Body of pancreas (tissue), 4 donors: ENCODE results near the gene GRID1. TPM values are rescaled to one million over a fixed set of nuclear protein-coding genes. Genes with fewer than 3 reads are reported as not detected.
"Not testable (repeated sequence)": the region's sequence is repeated elsewhere in the genome, so short reads cannot be mapped to it uniquely, and the experiment has no call there.

ENCODE experiments used
- ATAC-seq: fragments of 150-250 bp; one replicate; pipeline ENCODE4 v1.9.1; 2016
- DNase-seq, 4 donors: peaks; one replicate each; pipeline ENCODE4 v3.0.0-alpha.2; 2019
- H3K27ac ChIP-seq, 4 donors: fragments of 200-600 bp; sonication (generic); 1 replicate in 3 of 4; 2 replicates in 1 of 4; pipeline versions ENCODE4 v1.5.1 to v1.6.1; 2016 to 2019; ENCODE audit warnings: mild to moderate bottlenecking in 1 of 4, mixed read lengths in 1 of 4, moderate library complexity in 1 of 4
- H3K27me3 ChIP-seq, 2 donors: fragments of 200-600 bp; sonication (generic); one replicate each; pipeline ENCODE4 v1.6.0; 2016; ENCODE audit warnings: mild to moderate bottlenecking in 1 of 2
- H3K36me3 ChIP-seq, 2 donors: fragments of 200-600 bp; sonication (generic); replicated peaks in 1 of 2; 2 replicates each; pipeline ENCODE4 v1.5.1; 2016; ENCODE audit warnings: low read depth in 2 of 2; ENCODE audit not compliant: insufficient read depth in 1 of 2
- H3K4me1 ChIP-seq: fragments of 200-600 bp; sonication (generic); one replicate; pipeline ENCODE4 v1.6.0; 2016
- H3K4me3 ChIP-seq, 2 donors: fragments of 200-600 bp; sonication (generic); 1 replicate in 1 of 2; 2 replicates in 1 of 2; pipeline ENCODE4 v1.5.1; 2016 to 2019
- H3K9me3 ChIP-seq, 3 donors: fragments of 200-600 bp; sonication (generic); 1 replicate in 2 of 3; 2 replicates in 1 of 3; pipeline ENCODE4 v1.5.1; 2016
- CTCF ChIP-seq, 7 experiments: fragments of 450-650 bp in 4 of 7; fragments of 200-600 bp in 3 of 7; sonication (generic) in 3 of 7; IDR thresholded peaks; one replicate each; pipeline ENCODE4 v1.5.1; 2016 to 2019; ENCODE audit warnings: antibody characterized with exemption in 7 of 7
- POLR2A ChIP-seq, 3 donors: fragments of 450-650 bp; IDR thresholded peaks; one replicate each; pipeline ENCODE4 v1.6.1; 2016; ENCODE audit warnings: antibody characterized with exemption in 3 of 3, mild to moderate bottlenecking in 2 of 3
- WGBS, 2 donors: methylation state at CpG; one replicate each; pipeline ENCODE4 v1.1.5; 2017; 5-methylcytosine and 5-hydroxymethylcytosine counted together
- intact Hi-C: fragments of 100-400 bp; cut with DNase I; formaldehyde crosslinking; loops from one replicate; pipeline ENCODE4 v1.15.1; 2023
- total RNA-seq, 2 donors: library from RNA; depleted of rRNA; stranded (reverse); fragments of >200 nt; gene quantifications; one replicate each; pipeline ENCODE4 v1.1.0, GENCODE V29; 2016

The GRID1 gene
- total RNA-seq, 2 donors from 2014 or later = 1.0 to 1.6 TPM

- Histone ChIP-seq H3K36me3 (no peaks in the 10 kb centered on the region), H3K27ac (no peak overlapping the region), H3K4me1 (no peaks in the 10 kb centered on the region), H3K9me3 (no peaks in the 10 kb centered on the region), H3K4me3 (no peak overlapping the region), H3K27me3 (no peaks in the 10 kb centered on the region)
- ATAC-seq (no peak), DNase-seq (no peak)
- WGBS, 2 donors = 0 to 21% methylated on average over 1 of the region's 1 CpG
- no peak for TF ChIP-seq POLR2A (IDR thresholded peaks at IDR 0.05)
- TF ChIP-seq CTCF (IDR thresholded peaks at IDR 0.05) = no peak
- intact Hi-C loops = no loop called here
Measured at GRCh38 chr10:85936161-85936560, 430.4 kb downstream of the GRID1 start.

- no peak overlapping the region for H3K4me3 ChIP-seq
- 81 to 85% methylated on average over 3 of the region's 3 CpGs for WGBS, 2 donors
- intact Hi-C loops = no loop called here
- no peaks in the 10 kb centered on the region for H3K4me1 ChIP-seq
- no peak for TF ChIP-seq POLR2A (IDR thresholded peaks at IDR 0.05)
- no peak for TF ChIP-seq CTCF (IDR thresholded peaks at IDR 0.05)
- no peaks in the 10 kb centered on the region for H3K27me3 ChIP-seq
- DNase-seq (no peak), ATAC-seq (no peak)
- no peaks in the 10 kb centered on the region for H3K36me3 ChIP-seq
- no peak overlapping the region for H3K27ac ChIP-seq
- H3K9me3 ChIP-seq = no peaks in the 10 kb centered on the region
Measured at GRCh38 chr10:85934586-85934985, 432.0 kb downstream of the GRID1 start.

- H3K9me3 ChIP-seq, H3K27me3 ChIP-seq, H3K27ac ChIP-seq, ATAC-seq, H3K4me3 ChIP-seq, DNase-seq, H3K4me1 ChIP-seq, intact Hi-C loops, H3K36me3 ChIP-seq: not testable (repeated sequence)
- WGBS, 2 donors = 86 to 88% methylated on average over 7 of the region's 7 CpGs
Measured at GRCh38 chr10:85929993-85930392, 436.6 kb downstream of the GRID1 start.

- intact Hi-C loops = no loop called here
- peak in 1 of 4 donors; percentile 19 for DNase-seq
- no peaks in the 10 kb centered on the region for H3K36me3 ChIP-seq
- no peak overlapping the region for H3K27ac ChIP-seq
- H3K9me3 ChIP-seq = no peaks in the 10 kb centered on the region
- TF ChIP-seq CTCF (IDR thresholded peaks at IDR 0.05) (no peak), POLR2A (IDR thresholded peaks at IDR 0.05) (no peak)
- no peaks in the 10 kb centered on the region for H3K27me3 ChIP-seq
- 57 to 73% methylated on average over 9 of the region's 9 CpGs for WGBS, 2 donors
- no peak for ATAC-seq
- no peak overlapping the region for H3K4me3 ChIP-seq
- no peaks in the 10 kb centered on the region for H3K4me1 ChIP-seq
Measured at GRCh38 chr10:85927952-85928665, 438.5 kb downstream of the GRID1 start.

GRCh38 chr10:85926986-85927385, 439.6 kb downstream of the GRID1 start:
- ATAC-seq = no peak
- TF ChIP-seq POLR2A (IDR thresholded peaks at IDR 0.05) (no peak), CTCF (IDR thresholded peaks at IDR 0.05) (no peak)
- Histone ChIP-seq H3K27me3 (no peaks in the 10 kb centered on the region), H3K36me3 (no peaks in the 10 kb centered on the region), H3K4me3 (no peak overlapping the region), H3K27ac (no peak overlapping the region), H3K4me1 (no peaks in the 10 kb centered on the region), H3K9me3 (no peaks in the 10 kb centered on the region)
- WGBS, 2 donors = 66 to 68% methylated on average over 2 to 3 of the region's 3 CpGs
- no peak for DNase-seq
- intact Hi-C loops = no loop called here
